B cell (primary cell): ENCODE data around the gene ACO2. TPM values are rescaled to one million over a fixed set of nuclear protein-coding genes. Genes with fewer than 3 reads are reported as not detected.
"Not testable (repeated sequence)": the region's sequence is repeated elsewhere in the genome, so short reads cannot be mapped to it uniquely, and the experiment has no call there.

ENCODE experiments used
- ATAC-seq: fragments of 200-7000 bp; cut with Tn5 transposase; one replicate; pipeline ENCODE4 v1.10.0; 2021; ENCODE audit warnings: low read depth, mild to moderate bottlenecking, moderate number of reproducible peaks, moderate library complexity
- CTCF ChIA-PET: fragments of 350-600 bp; sonication (Branson Sonifier 250); formaldehyde crosslinking; loops from one replicate; lab custom pipeline; 2021; ENCODE audit warnings: antibody characterized with exemption, inconsistent platforms; lab: Charles Lee
- POLR2A ChIA-PET: fragments of 350-600 bp; sonication (Branson Sonifier 250); formaldehyde crosslinking; loops from one replicate; lab custom pipeline; 2021; ENCODE audit warnings: antibody characterized with exemption; lab: Charles Lee
- DNase-seq: peaks from one replicate; pipeline ENCODE4 v3.0.0; 2013
- H2AFZ ChIP-seq: 2 replicates; pipeline ENCODE4 v1.6.1; 2012; ENCODE audit warnings: mild to moderate bottlenecking, low read depth, low read length; ENCODE audit not compliant: insufficient read depth, poor library complexity, severe bottlenecking
- H3K27ac ChIP-seq, 2 donors: 1 replicate in 1 of 2; 2 replicates in 1 of 2; pipeline ENCODE4 v1.5.1; 2012 to 2013; ENCODE audit warnings: low read length in 2 of 2, mild to moderate bottlenecking in 2 of 2, moderate library complexity in 1 of 2
- H3K27me3 ChIP-seq, 4 experiments: fragments of 200-600 bp in 1 of 4; sonication (generic) in 1 of 4; replicated peaks in 1 of 4; 1 replicate in 2 of 4; 2 replicates in 2 of 4; pipeline versions ENCODE4 v1.6.1 to v1.7.0; 2013 to 2016; ENCODE audit warnings: low read length in 3 of 4, mild to moderate bottlenecking in 2 of 4, mixed read lengths in 1 of 4, moderate library complexity in 1 of 4; ENCODE audit not compliant: insufficient read depth in 4 of 4, control insufficient read depth in 3 of 4; ENCODE audit errors: control extremely low read depth in 1 of 4
- H3K36me3 ChIP-seq, 2 experiments: replicated peaks in 1 of 2; 1 replicate in 1 of 2; 2 replicates in 1 of 2; pipeline versions ENCODE4 v1.6.1 to v1.7.1; 2013; ENCODE audit warnings: low read length in 1 of 2; ENCODE audit not compliant: insufficient read depth in 2 of 2, control insufficient read depth in 1 of 2; ENCODE audit errors: control extremely low read depth in 1 of 2, extremely low read depth in 1 of 2
- H3K4me1 ChIP-seq, 2 donors: fragments of 200-600 bp in 1 of 2; sonication (generic) in 1 of 2; 1 replicate in 1 of 2; 2 replicates in 1 of 2; pipeline versions ENCODE4 v1.5.1 to v1.6.1; 2013 to 2017; ENCODE audit warnings: low read length in 2 of 2; ENCODE audit not compliant: control insufficient read depth in 2 of 2, insufficient read depth in 2 of 2
- H3K4me2 ChIP-seq: replicated peaks from 2 replicates; pipeline ENCODE3; 2012; ENCODE audit warnings: mild to moderate bottlenecking, low read depth, low read length; ENCODE audit not compliant: poor library complexity, severe bottlenecking
- H3K4me3 ChIP-seq, 5 experiments: fragments of 200-600 bp in 1 of 5; sonication (generic) in 1 of 5; 1 replicate in 3 of 5; 2 replicates in 2 of 5; pipeline versions ENCODE4 v1.5.1 to v1.7.0; 2011 to 2016; ENCODE audit warnings: low read length in 4 of 5, mild to moderate bottlenecking in 4 of 5, low read depth in 2 of 5, control low read depth in 1 of 5, moderate library complexity in 1 of 5; ENCODE audit not compliant: insufficient read depth in 1 of 5; ENCODE audit errors: control extremely low read depth in 1 of 5, extremely low read depth in 1 of 5
- H3K79me2 ChIP-seq: fragments of 200-600 bp; sonication (generic); one replicate; pipeline ENCODE4 v1.6.0; 2016; ENCODE audit warnings: low read length; ENCODE audit not compliant: control insufficient read depth, insufficient read depth
- H3K9ac ChIP-seq: fragments of 200-600 bp; sonication (generic); 2 replicates; pipeline ENCODE4 v1.6.1; 2017; ENCODE audit warnings: mild to moderate bottlenecking, low read length, moderate library complexity
- H3K9me3 ChIP-seq, 3 donors: one replicate each; pipeline versions ENCODE4 v1.6.1 to v1.7.1; 2013; ENCODE audit warnings: low read length in 2 of 3; ENCODE audit not compliant: control insufficient read depth in 2 of 3, insufficient read depth in 1 of 3; ENCODE audit errors: control extremely low read depth in 1 of 3
- H4K20me1 ChIP-seq: 2 replicates; pipeline ENCODE4 v1.6.0; 2012; ENCODE audit warnings: mild to moderate bottlenecking, low read length; ENCODE audit not compliant: insufficient read depth, control insufficient read depth, poor library complexity, severe bottlenecking
- H3K27ac Mint-ChIP-seq: one replicate; pipeline ENCODE4 v1.8.0; 2021; ENCODE audit warnings: mixed read lengths
- H3K27me3 Mint-ChIP-seq: one replicate; pipeline ENCODE4 v1.8.0; 2021; ENCODE audit warnings: mixed read lengths
- H3K4me1 Mint-ChIP-seq: one replicate; pipeline ENCODE4 v1.8.0; 2021; ENCODE audit warnings: mixed read lengths
- H3K4me3 Mint-ChIP-seq: one replicate; pipeline ENCODE4 v1.8.0; 2021; ENCODE audit warnings: mixed read lengths
- H3K9me3 Mint-ChIP-seq: one replicate; pipeline ENCODE4 v1.8.0; 2022; ENCODE audit warnings: mixed read lengths; ENCODE audit not compliant: insufficient read depth
- EZH2 ChIP-seq: IDR thresholded peaks from 2 replicates; pipeline ENCODE4 v1.6.1; 2012; ENCODE audit warnings: borderline replicate concordance, low read depth, mild to moderate bottlenecking, moderate library complexity, low read length; ENCODE audit not compliant: insufficient read depth, poor library complexity, severe bottlenecking
- WGBS: methylation state at CpG from one replicate; pipeline ENCODE4 v1.1.5; 2013; ENCODE audit warnings: missing lambda C conversion rate; ENCODE audit not compliant: insufficient coverage; 5-methylcytosine and 5-hydroxymethylcytosine counted together
- intact Hi-C: fragments of 100-400 bp; cut with micrococcal nuclease; formaldehyde crosslinking; loops from one replicate; pipeline ENCODE4 v1.10.0; 2022
- polyA plus RNA-seq: library from polyadenylated mRNA; depleted of rRNA; stranded (reverse); fragments of >200 nt; gene quantifications from 2 replicates; pipeline ENCODE4 v1.2.3, GENCODE V29; 2012
- total RNA-seq, 2 donors: library from RNA; stranded (reverse); fragments of 120-200 nt in 1 of 2; gene quantifications; 1 replicate in 1 of 2; 2 replicates in 1 of 2; pipeline versions ENCODE4 v1.2.3 to v1.2.4, GENCODE V29; 2013 to 2022
- TF ChIP-seq, protein P1 (sequence below): fragments of 200-600 bp; IDR thresholded peaks from one replicate; pipeline ENCODE4 v1.8.0; 2022; ENCODE audit warnings: antibody characterized with exemption, mild to moderate bottlenecking

ACO2 gene
- total and polyA plus RNA-seq, 2 donors (not counting 1 experiment from before 2014, with no cell fraction given), result 91.5 to 91.7 TPM

DNA sequence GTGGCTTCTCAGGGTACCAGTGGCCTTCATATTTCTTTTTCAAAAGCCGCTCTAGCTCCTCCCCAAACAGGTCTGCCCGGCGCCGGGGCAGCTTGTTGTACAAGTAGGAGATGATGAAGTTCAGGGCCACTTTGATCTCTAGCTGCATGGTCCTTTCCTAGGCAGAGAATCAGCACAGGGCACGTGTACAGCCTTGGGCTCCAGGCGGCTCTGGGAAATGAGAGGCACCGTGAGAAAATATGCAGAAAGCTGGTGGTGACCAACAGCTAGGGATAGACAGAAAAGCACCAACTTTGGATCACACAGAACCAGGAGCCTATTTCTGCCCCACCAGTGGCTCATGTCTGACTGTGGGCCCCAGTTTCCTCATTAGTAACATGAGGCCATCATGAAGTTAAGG is 31.7 kb upstream of the ACO2 start:
- no peak for DNase-seq
- H3K79me2 ChIP-seq, result peaks cover 89% of the 10 kb centered on the region
- no peak overlapping the region for H3K9ac ChIP-seq
- POLR2A ChIA-PET, result interaction anchor here (0.5 kb wide), 1 partner anchor 49 kb away, joined by 3 read pairs; no protein-coding TSS in a partner anchor
- intact Hi-C loops, result no loop called here
- CTCF ChIA-PET, result interaction anchor here (1.1 to 1.4 kb wide), 2 partner anchors 29 to 80 kb away, joined by 3 read pairs; no protein-coding TSS in a partner anchor
- H2AFZ ChIP-seq, result no peak overlapping the region
- H3K9me3 ChIP-seq, result no peaks in the 10 kb centered on the region
- TF ChIP-seq, protein P1, sequence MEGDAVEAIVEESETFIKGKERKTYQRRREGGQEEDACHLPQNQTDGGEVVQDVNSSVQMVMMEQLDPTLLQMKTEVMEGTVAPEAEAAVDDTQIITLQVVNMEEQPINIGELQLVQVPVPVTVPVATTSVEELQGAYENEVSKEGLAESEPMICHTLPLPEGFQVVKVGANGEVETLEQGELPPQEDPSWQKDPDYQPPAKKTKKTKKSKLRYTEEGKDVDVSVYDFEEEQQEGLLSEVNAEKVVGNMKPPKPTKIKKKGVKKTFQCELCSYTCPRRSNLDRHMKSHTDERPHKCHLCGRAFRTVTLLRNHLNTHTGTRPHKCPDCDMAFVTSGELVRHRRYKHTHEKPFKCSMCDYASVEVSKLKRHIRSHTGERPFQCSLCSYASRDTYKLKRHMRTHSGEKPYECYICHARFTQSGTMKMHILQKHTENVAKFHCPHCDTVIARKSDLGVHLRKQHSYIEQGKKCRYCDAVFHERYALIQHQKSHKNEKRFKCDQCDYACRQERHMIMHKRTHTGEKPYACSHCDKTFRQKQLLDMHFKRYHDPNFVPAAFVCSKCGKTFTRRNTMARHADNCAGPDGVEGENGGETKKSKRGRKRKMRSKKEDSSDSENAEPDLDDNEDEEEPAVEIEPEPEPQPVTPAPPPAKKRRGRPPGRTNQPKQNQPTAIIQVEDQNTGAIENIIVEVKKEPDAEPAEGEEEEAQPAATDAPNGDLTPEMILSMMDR, result no peak
- no peak for TF ChIP-seq EZH2
- peak overlapping the region; percentile 20 for H3K27ac Mint-ChIP-seq
- H3K27me3 Mint-ChIP-seq, result no peaks in the 10 kb centered on the region
- no peak overlapping the region for H3K4me2 ChIP-seq
- H3K27me3 ChIP-seq, result no peaks in the 10 kb centered on the region
- H4K20me1 ChIP-seq, result peaks cover 73% of the 10 kb centered on the region
- peaks cover 2 to 49% of the 10 kb centered on the region in 2 experiments for H3K36me3 ChIP-seq
- H3K4me3 ChIP-seq, result no peak overlapping the region
- no peaks in the 10 kb centered on the region for H3K9me3 Mint-ChIP-seq
- WGBS, result 95% methylated on average over 7 of the region's 7 CpGs
- peaks cover 19% of the 10 kb centered on the region for H3K4me1 Mint-ChIP-seq
- no peak overlapping the region for H3K27ac ChIP-seq
- H3K4me3 Mint-ChIP-seq, result no peak overlapping the region
- ATAC-seq, result no peak
- H3K4me1 ChIP-seq, result peaks cover 0 to 9% of the 10 kb centered on the region in 2 donors

DNA sequence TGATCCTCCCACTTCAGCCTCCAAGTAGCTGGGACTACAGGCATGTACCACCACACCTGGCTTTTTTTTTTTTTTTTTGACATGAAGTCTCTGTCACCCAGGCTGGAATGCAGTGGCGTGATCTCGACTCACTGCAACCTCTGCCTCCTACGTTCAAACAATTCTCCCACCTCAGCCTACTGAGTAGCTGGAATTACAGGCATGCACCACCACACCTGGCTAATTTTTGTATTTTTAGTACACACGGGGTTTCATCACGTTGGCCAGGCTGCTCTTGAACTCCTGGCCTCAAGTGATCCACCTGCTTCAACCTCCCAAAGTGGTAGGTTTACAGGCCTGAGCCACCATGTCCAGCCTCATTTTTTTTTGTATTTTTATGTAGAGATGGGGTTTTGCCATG is 28.4 kb upstream of the ACO2 start:
- intact Hi-C loops, result loop anchor here (10.0 kb wide), 2 partner anchors 184 to 586 kb away; partner anchors contain the start of genes DESI1, ST13, XPNPEP3 and XRCC6
- H3K4me2 ChIP-seq, H3K27me3 Mint-ChIP-seq, H3K4me3 Mint-ChIP-seq, H2AFZ ChIP-seq, H3K4me3 ChIP-seq, H3K27ac ChIP-seq, H3K9me3 ChIP-seq, H3K9me3 Mint-ChIP-seq, H3K27ac Mint-ChIP-seq, ATAC-seq, H3K27me3 ChIP-seq, H3K9ac ChIP-seq, CTCF ChIA-PET, DNase-seq: not testable (repeated sequence)
- 93% methylated on average over 3 of the region's 5 CpGs for WGBS
- H3K4me1 Mint-ChIP-seq, result peaks cover 35% of the 10 kb centered on the region
- POLR2A ChIA-PET, result interaction anchor here (0.7 kb wide), 1 partner anchor 13 kb away, joined by 3 read pairs; no protein-coding TSS in a partner anchor
- H3K79me2 ChIP-seq, result peaks cover 94% of the 10 kb centered on the region
- peaks cover 0 to 25% of the 10 kb centered on the region in 2 experiments for H3K36me3 ChIP-seq
- H3K4me1 ChIP-seq, result peaks cover 4 to 20% of the 10 kb centered on the region in 2 donors
- peaks cover 69% of the 10 kb centered on the region for H4K20me1 ChIP-seq
